NCI-H2081 treated with DMSO at 0.1 percent for 48 hours (cell line): Measurements from ENCODE around the gene SCCPDH.
"Not testable (repeated sequence)": the region's sequence is repeated elsewhere in the genome, so short reads cannot be mapped to it uniquely, and the experiment has no call there.

Experiments used
- DNase-seq: peaks from one replicate; lab custom pipeline; 2025; lab: John Stamatoyannopoulos, UW

Gene SCCPDH

GRCh38 chr1:246708166-246708565, 16.0 kb upstream of the SCCPDH start:
- DNase-seq: no peak

- DNase-seq: no peak
These were observed 15.0 kb upstream of the SCCPDH start for GRCh38 chr1:246709196-246709595.

GRCh38 chr1:246709835-246710234, 14.4 kb upstream of the SCCPDH start:
- DNase-seq: no peak

- no peak for DNase-seq
These were observed 12.6 kb upstream of the SCCPDH start for GRCh38 chr1:246711548-246712003.

- DNase-seq: not testable (repeated sequence)
These were observed 11.8 kb upstream of the SCCPDH start for GRCh38 chr1:246712428-246712827.

GRCh38 chr1:246719361-246719760, 4.8 kb upstream of the SCCPDH start:
- DNase-seq: not testable (repeated sequence)

- DNase-seq: not testable (repeated sequence)
These were observed 3.4 kb upstream of the SCCPDH start for GRCh38 chr1:246720814-246721213.

GRCh38 chr1:246722720-246723119, 1.5 kb upstream of the SCCPDH start:
- DNase-seq: no peak

- peak; percentile 19 for DNase-seq
These were observed 504 bp downstream of the SCCPDH start for GRCh38 chr1:246724731-246725095.

- no peak for DNase-seq
These were observed 982 bp downstream of the SCCPDH start for GRCh38 chr1:246725191-246725590.

GRCh38 chr1:246726255-246726679, 2.1 kb downstream of the SCCPDH start:
- DNase-seq: no peak

- no peak for DNase-seq
These were observed 2.7 kb downstream of the SCCPDH start for GRCh38 chr1:246726881-246727280.

GRCh38 chr1:246727594-246727993, 3.4 kb downstream of the SCCPDH start:
- no peak for DNase-seq

- no peak for DNase-seq
These were observed 4.1 kb downstream of the SCCPDH start for GRCh38 chr1:246728311-246728710.

GRCh38 chr1:246729040-246729439, 4.8 kb downstream of the SCCPDH start:
- DNase-seq: not testable (repeated sequence)

- DNase-seq: no peak
These were observed 6.6 kb downstream of the SCCPDH start for GRCh38 chr1:246730839-246731238.

GRCh38 chr1:246731873-246732272, 7.7 kb downstream of the SCCPDH start:
- not testable (repeated sequence) for DNase-seq

- DNase-seq: no peak
These were observed 9.5 kb downstream of the SCCPDH start for GRCh38 chr1:246733704-246734103.

- DNase-seq: no peak
These were observed 10.7 kb downstream of the SCCPDH start for GRCh38 chr1:246734866-246735265.

GRCh38 chr1:246735735-246736134, 11.5 kb downstream of the SCCPDH start:
- DNase-seq: no peak

GRCh38 chr1:246742396-246742795, 18.2 kb downstream of the SCCPDH start:
- no peak for DNase-seq

GRCh38 chr1:246746155-246746554, 21.9 kb downstream of the SCCPDH start:
- not testable (repeated sequence) for DNase-seq

- no peak for DNase-seq
These were observed 23.8 kb downstream of the SCCPDH start for GRCh38 chr1:246748006-246748405.

- DNase-seq: no peak
These were observed 24.7 kb downstream of the SCCPDH start for GRCh38 chr1:246748867-246749266.

- no peak for DNase-seq
These were observed 26.5 kb downstream of the SCCPDH start for GRCh38 chr1:246750752-246751151.
